ENCODE measurements around the gene DNAJB11.

DNA sequence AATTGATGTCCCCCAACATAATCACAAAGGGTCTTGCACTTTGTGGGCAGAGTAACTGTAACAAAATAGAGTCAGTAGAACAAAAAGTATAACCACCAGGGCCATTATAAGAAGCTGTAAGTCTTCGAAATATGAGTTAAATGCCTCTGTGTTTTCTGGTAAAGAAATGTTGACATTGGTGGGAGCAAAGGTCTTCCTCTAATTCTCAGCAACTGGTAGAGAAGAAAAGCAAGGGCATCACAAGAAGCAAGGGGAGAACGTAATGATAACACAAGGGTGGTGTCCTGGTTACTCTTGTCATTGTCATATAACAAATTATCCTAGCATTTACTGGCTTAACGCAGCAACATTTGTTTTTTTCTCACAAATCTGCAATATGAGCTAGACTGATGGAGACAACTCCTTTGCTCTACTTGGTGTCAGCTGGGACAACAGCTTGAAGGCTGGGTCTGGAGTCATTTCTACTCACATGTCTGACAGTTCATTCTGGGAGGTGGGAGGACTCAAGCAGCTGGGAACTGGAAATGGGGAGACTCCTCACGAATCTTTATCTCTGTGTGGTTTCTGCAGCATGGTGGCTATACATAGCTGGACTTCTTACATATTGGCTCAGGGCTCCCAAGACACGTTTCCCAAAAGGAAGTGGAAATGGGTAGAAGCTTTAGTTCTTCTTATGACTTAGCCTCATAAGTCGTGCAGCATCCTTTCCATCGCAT, 20.2 kb downstream of the DNAJB11 start:
- TF ChIP-seq CTCF (IDR thresholded peaks at IDR 0.05 in 2 of 3, conservative IDR thresholded peaks at IDR 0.05 in 1 of 3; ENCODE audit: borderline replicate concordance in 1 of 3, insufficient read depth in 1 of 3, low read depth in 2 of 3, low read length in 2 of 3): no peak
- TF ChIP-seq, protein P1, sequence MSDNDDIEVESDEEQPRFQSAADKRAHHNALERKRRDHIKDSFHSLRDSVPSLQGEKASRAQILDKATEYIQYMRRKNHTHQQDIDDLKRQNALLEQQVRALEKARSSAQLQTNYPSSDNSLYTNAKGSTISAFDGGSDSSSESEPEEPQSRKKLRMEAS (IDR thresholded peaks at IDR 0.05): no peak; the same call in 1 of the 2 replicates

All from HCT116 (cell line).